COR-L47 (cell line): ENCODE measurements around the gene EPB41.
A peak's percentile ranks its signal among the peaks of the same experiment; 100 is the strongest.
"Not testable (repeated sequence)": the region's sequence is repeated elsewhere in the genome, so short reads cannot be mapped to it uniquely, and the experiment has no call there.

ENCODE experiments used
- DNase-seq: peaks from one replicate; lab custom pipeline; 2025; lab: John Stamatoyannopoulos, UW

The EPB41 gene

DNA sequence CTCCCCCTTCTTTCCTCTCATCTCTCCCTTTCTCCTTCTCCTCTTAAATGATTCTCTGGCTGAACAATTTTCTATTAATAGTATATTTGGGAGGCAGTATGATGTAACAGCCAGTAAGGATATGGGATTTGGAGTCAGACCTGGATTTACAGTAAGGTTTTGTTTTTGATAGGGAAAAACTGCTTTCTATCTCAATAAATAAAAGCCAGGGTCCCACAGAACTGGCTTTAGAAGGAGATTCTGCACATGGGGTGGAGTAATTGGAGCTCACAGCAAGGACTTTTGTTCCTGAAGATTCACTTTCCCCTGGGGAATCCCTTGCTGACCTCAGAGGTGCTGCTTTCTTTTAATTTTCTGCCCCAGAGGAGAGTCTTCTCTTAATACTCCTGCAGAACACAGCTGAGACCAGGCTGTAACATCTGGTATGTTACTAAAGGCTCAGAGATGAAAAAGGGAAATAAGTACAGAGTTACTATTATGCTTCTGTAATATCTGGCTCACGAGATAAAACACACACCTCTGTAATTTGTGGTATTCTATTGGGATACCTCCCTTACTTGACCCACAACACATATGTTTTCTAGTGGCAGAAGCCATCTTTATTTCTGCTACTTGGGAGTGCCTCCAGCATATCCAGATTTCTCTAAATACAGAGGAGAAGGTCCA, 13.4 kb downstream of the EPB41 start:
- no peak for DNase-seq

GRCh38 chr1:28928314-28928941, 14.1 kb downstream of the EPB41 start:
- no peak for DNase-seq

GRCh38 chr1:28933277-28933676, 18.9 kb downstream of the EPB41 start:
- DNase-seq = no peak

GRCh38 chr1:28933918-28934317, 19.5 kb downstream of the EPB41 start:
- DNase-seq = no peak

DNA sequence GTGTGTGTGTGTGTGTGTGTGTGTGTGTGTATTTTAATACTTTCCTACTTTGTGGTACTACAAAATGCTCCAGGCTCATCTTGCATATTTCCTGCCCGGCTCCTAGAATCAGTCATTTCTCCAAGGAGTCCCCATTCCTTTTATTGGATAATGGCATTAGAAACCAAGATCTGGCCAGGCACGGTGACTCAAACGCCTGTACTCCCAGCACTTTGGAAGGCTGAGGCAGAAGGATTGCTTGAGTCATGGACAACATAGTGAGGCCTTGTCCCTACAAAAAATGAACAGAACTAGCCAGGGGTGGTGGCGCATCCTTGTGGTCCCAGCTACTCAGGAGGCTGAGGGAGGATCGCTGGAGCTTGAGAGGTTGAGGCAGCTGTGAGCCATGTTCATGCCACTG, 20.3 kb downstream of the EPB41 start:
- DNase-seq = no peak

DNA sequence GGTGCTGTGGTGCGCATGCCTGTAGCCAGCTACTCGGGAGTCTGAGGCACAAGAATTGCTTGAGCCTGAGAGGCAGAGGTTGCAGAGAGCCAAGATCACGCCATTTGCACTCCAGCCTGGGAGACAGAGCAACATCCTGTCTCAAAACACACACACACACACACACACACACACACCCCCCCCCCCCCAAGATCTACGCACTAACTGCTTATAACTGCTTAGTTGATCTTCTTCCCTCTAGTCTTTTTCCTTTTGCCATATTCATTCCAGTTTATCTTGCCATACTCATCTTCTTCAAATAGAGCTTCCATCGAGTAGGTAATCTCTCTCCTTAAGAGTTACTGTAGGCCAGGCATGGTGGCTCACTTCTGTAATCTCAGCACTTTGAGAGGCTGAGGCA, 20.9 kb downstream of the EPB41 start:
- DNase-seq = no peak

DNA sequence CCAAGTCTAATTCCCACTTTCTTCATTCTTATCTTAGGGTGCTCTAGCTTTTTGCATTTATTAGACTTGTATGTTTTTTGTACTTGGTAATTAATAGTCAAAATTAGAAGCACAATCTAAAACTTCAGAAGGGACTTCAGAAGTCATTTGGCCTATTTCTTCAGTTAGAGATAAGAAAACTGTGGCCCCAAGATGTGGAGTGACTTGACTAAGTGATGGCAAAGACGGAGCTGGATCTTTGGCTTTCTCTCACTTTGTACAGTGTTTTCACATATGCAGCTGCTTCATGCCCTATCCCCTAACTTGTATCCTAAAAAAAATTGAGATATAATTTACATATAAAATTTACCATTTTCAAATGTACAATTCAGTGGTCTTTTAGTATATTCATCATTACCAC, 21.7 kb downstream of the EPB41 start:
- no peak for DNase-seq

GRCh38 chr1:28936528-28936927, 22.2 kb downstream of the EPB41 start:
- DNase-seq = no peak

DNA sequence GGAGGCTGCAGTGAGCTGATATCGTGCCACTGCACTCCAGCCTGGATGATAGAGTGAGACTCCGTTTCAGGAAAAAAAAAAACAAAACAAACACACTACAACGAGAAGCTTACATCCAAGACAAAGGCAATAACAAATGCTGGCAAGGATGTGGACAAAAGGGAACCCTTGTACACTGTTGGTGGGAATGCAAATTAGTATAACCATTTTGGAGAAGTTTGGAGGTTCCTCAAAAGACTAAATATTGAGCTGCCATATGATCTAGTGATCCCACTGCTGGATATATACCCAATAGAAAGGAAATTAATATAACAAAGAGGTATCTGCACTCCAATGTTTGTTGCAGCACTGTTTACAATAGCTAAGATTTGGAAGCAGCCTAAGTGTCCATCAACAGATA, 29.2 kb downstream of the EPB41 start:
- DNase-seq = not testable (repeated sequence)

DNA sequence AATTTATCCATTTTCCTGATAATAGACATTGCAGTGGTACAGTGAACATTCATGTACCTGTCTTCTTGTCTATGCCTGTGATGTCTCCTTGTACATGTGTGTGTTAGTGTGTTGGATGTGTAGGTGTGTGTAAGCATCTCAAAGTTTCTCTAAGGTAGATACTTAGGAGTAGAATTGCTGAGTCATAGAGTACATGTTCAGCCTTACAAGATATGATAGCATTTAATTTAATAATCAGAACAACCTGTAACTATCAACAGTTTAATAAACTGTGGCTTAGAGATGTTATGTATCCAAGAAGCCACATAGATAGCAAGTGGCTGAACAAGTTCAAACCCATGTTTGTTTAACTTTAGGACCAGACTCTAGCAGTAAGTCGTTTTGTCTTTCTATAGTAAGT, 35.6 kb downstream of the EPB41 start:
- DNase-seq = no peak

GRCh38 chr1:28950449-28950848, 36.1 kb downstream of the EPB41 start:
- no peak for DNase-seq

DNA sequence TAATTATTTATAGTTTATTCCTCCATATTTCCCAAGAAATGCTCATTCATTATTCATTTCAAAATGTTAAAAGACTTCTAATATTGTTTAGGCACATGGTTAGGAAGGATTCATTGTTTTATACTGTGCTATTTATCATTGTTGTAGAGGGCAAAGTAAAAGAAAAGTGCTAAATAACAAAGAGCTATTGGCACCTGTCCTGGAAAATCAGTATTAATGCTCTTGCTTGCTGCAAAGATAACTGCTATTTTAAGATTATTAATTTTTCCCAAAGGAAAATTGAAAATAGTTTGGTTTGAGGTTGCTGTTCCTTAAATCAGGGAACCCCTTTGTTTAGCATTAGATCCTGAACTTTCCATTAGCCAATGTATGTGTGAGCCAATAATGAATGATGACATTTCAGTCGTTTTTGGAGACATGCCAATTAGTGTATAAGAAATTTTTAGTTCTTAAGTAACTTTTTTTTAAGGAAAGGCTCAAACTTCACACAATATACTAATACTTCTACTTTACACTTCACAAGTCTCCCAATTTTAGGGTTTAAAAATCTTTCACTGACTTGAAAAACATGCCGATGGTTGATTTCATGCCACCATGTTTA, 39.9 kb downstream of the EPB41 start:
- DNase-seq = no peak

GRCh38 chr1:28956038-28956464, 41.7 kb downstream of the EPB41 start:
- peak; percentile 94 for DNase-seq

GRCh38 chr1:28962114-28962831, 47.9 kb downstream of the EPB41 start:
- DNase-seq = not testable (repeated sequence)

DNA sequence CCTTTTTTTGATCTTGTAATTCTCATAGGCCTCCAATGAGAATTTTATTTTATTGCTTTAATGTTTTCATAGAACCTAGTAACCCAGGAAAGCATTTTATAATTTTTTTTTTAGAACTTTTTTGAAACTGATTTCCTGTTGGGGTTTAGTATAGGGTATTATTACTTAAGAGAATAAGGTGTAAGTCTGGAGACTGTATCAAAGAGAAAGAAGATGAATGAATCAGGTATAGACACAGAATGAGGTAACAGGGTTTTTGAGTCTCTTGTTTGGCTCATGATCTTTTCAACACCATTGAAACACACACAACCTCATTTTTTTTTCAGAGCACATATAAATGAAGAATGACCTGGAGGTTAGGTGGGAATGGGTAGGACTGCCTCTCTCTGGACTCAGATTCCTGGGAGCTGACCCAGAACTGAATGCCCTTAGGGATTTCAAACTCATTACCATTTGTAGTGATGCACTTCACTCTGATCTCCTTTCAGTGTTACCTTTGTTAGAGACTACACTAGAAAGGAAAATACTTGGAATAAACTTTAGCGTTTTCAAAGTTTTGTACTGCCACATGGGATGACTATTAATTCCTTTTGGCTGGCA, 51.0 kb downstream of the EPB41 start:
- DNase-seq = no peak

GRCh38 chr1:28966617-28967016, 52.2 kb downstream of the EPB41 start:
- no peak for DNase-seq

DNA sequence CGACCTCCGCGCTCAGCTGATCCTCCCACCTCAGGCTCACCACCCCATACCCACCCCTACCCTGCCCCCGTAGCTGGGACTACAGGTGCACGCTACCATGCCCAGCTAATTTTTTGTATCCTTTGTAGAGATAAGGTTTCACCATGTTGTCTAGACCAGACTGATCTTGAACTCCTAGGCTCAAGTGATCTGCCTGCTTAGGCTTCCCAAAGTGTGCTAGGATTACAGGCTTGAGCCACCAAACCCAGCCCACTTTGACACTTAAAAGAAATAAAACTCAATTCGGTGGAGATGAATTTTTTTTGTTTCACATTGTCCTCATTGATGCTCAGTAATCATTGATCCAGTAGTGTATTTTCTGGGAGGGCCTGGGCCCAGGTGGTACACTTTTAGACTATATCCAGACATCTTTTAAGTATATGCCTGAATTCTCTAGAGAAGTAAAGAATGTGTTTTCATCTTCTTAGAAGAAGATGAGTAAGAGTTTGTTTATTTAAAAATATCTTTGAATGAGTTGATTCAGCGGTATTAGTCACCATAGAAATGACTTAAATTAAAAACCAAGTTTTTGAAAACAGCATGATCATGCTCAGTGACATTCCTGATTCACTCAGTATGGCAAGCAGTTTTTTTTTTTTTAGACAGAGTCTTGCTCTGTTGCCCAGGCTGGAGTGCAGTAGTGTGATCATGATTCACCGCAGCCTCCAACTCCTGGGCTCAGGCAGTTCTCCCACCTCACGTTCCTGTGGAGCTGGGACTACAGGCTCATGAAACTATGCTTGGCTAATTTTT, 57.8 kb downstream of the EPB41 start:
- DNase-seq = no peak

DNA sequence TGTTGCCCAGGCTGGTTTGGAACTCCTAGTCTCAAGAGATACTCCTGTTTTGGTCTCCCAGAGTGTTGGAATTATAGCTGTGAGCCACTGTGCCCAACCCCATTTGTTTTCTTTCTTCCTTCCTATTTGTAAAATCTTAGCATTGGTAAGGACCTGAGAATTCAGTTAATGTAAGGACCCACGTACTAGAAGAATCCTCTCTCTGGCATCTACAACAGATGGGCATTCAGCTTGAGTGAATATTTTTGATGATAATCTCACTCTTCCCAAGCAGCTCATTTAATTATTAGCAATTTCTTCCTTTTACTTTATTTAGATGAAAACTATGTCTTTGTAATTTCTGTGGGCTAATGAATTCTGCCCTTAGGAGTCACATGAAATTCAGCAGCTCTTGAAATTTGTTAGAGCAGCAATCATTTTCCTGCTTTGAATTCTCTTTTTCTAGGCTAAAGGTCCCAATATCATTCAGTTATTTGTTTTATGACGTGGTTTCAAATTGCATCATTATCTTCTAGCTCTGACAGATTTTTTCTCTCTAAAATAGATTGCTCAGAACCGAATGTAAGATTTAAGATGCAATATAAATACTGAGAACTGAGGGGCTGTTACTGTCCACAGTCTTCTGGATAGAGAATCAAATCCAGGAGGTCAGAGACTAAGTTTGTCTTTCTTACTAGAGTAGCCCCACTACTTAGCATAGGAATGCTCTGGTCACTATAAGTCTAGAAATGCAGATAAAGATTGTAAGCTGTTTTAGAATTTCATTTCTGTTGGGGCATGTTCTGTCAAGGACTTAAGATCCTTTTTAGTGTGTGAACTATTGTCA, 59.4 kb downstream of the EPB41 start:
- no peak for DNase-seq

GRCh38 chr1:28974432-28974831, 60.1 kb downstream of the EPB41 start:
- DNase-seq = no peak

DNA sequence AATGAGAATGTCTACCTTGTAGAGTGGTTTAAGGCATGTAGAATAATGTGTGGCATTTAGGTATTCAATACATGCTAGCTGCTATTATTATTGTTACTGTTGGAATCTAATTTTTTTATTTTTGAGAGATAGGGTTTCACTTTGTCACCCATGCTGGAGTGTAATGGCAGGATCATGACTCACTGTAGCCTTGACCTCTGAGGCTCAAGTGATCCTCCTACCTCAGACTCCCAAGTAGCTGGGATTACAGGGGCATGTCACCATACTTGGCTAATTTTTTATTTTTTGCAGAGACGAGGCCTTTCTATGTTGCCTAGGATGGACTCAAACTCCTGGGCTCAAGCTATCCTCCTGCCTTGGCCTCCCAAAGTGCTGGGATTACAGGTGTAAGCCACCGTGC, 61.9 kb downstream of the EPB41 start:
- DNase-seq = no peak

DNA sequence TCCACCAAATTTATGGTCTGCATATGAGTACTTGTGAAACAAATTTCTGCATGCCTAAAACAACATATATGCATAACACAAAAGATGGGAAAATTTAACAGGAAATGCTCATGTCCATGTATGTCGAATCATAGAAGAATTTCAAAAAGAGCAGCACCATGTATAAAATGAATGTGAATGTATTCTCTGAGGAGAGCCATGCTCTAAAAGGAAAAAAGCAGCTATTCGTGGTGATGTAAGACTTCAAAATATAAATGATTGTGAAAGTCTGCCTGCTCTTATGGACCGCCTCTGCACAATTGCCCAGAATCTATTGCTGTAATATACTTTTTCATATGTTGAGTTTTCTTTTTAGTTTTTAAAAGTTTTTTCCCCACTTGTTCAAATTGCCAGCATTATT, 66.8 kb downstream of the EPB41 start:
- DNase-seq = no peak
